Ishikawa (cell line): ENCODE data around the gene LONRF3.

Source experiments
- EP300 ChIP-seq: IDR thresholded peaks from 2 replicates; pipeline ENCODE4 v1.6.1; 2012; ENCODE audit warnings: borderline replicate concordance
- MAX ChIP-seq: IDR thresholded peaks from 2 replicates; pipeline ENCODE4 v1.6.1; 2012
- REST ChIP-seq: IDR thresholded peaks from 2 replicates; pipeline ENCODE4 v1.6.1; 2012; ENCODE audit warnings: low read depth, mild to moderate bottlenecking
- TAF1 ChIP-seq: IDR thresholded peaks from 2 replicates; pipeline ENCODE4 v1.6.1; 2012; ENCODE audit warnings: low read depth, mild to moderate bottlenecking
- TCF12 ChIP-seq: IDR thresholded peaks from 2 replicates; pipeline ENCODE4 v1.6.1; 2012; ENCODE audit warnings: low read depth
- USF1 ChIP-seq: IDR thresholded peaks from 2 replicates; pipeline ENCODE4 v1.6.1; 2012
- YY1 ChIP-seq: IDR thresholded peaks from 2 replicates; pipeline ENCODE4 v1.6.1; 2012; ENCODE audit warnings: low read depth

- TF ChIP-seq MAX, result no peak
- no peak for TF ChIP-seq REST
- TF ChIP-seq TAF1, result no peak
- no peak for TF ChIP-seq USF1
- TF ChIP-seq TCF12, result no peak
- no peak for TF ChIP-seq YY1
- no peak for TF ChIP-seq EP300
These were observed 56.6 kb downstream of the LONRF3 start for GRCh38 chrX:119030990-119031389.
